Fibroblast of peridontal ligament (primary cell): ENCODE results near the gene SF3B4.

ENCODE experiments used
- DNase-seq: peaks from one replicate; pipeline ENCODE4 v3.0.0-alpha.2; 2010; ENCODE audit errors: extremely low read depth

The SF3B4 gene

GRCh38 chr1:149933208-149933607, 5.6 kb upstream of the SF3B4 start:
- no peak for DNase-seq

DNA sequence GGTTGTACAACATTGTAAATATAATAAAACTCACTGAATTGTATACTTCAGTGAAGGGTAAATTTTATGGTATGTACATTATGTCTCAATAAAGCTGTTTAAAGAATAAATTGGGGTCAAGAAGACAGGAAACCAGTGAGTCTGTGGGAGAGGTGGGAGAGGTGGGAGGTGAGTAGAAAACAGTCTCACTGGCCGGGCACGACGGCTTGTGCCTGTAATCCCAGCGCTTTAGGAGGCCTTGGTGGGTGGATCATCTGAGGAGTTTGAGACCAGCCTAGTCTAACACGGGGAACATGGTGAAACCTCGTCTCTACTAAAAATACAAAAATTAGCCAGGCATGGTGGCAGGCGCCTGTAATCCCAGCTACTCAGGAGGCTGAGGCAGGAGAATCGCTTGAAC, 4.9 kb upstream of the SF3B4 start:
- DNase-seq = no peak

DNA sequence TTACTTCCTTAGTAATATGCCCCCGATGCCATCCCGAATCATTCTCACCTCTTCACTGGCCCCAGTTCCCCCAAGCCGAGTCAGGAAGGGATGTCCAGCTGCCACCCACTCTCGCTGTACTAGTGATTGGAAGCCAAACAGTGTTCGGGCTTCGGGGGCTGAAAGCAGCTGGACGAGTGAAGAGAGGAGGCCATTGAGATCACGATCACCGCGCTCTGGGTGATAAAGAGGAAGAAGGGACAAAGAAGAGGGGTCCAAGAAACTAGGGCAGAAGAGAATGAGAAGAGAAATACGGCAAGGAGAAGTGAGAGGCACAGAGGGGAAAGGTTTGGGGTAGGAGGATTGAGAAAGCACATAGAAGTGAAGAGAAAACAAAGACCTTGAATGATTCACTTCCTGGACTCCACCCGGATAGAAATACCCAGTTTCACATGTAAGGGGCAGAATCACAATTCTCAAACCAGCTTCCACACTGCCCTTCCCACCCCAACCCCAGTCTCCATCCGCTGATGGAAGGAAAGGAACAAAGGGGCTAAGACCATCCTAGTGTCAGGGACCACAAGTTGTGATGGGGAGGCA, 3.7 kb upstream of the SF3B4 start:
- no peak for DNase-seq

DNA sequence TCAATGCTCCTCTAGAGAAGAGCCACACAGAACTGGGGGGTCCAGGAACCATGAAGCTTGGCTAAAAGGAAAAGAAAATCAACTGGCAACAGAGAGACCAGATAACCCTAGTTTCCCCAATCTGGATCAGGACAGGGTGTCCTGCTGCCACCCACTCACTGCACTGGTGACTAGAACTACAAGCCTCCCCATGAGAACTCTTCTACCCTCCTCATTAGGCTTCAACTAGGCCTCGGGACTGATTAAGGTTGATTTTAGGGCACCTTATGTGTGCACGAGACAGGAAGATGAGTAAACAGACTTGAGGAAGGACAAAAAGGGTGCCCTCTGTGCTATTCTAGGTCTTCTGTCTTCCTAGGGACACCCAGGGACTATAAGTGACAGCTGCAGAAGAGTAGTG, 2.3 kb upstream of the SF3B4 start:
- no peak for DNase-seq

DNA sequence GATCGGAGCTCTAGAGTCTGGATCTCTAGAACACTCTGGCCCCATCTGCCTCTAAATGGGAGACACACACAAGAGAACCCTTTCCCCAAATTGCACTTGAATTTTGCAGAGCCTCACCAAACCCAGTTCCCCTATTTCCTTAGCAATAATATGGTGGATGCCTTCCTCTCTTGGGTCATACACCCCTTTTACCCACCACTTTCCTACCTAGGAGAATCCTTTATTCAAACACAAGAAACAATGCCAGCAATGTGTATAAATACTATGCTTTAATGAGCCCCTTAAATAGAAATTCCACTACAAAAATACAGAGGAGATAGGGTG, 760 bp upstream of the SF3B4 start:
- DNase-seq = no peak

- no peak for DNase-seq
Observed at GRCh38 chr1:149927056-149927562, 494 bp downstream of the SF3B4 start.

DNA sequence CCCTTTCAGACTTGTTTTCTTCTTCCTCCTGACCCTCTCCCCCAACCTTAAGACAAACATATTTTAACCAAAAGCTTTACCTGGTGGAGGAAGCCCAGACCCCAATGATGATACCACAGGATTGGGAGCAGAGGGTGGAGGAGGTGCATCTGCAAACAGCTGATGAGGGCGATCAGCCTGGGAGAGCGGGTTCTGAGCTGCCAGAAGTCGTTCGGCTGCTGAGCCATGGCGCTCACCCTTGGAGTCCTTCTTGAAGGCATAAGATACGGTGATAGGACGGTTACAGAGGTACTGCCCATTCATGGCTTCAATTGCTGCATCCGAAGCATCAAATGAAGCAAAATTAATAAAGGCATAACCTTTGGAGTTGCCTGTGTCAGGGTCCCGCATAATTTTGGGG, 1.3 kb downstream of the SF3B4 start:
- DNase-seq = no peak

- no peak for DNase-seq
Observed at GRCh38 chr1:149925751-149926150, 1.9 kb downstream of the SF3B4 start.

GRCh38 chr1:149925345-149925744, 2.3 kb downstream of the SF3B4 start:
- no peak for DNase-seq

- DNase-seq = no peak
Observed at GRCh38 chr1:149923626-149924025, 4.0 kb downstream of the SF3B4 start.

- peak; percentile 69 for DNase-seq
Observed at GRCh38 chr1:149917571-149918144, 9.9 kb downstream of the SF3B4 start, which contains the start of gene SV2A. TSS of gene SV2A (minus strand) at chr1:149917844. CDS start at chr1:149913840, 4,004 bp downstream.

DNA sequence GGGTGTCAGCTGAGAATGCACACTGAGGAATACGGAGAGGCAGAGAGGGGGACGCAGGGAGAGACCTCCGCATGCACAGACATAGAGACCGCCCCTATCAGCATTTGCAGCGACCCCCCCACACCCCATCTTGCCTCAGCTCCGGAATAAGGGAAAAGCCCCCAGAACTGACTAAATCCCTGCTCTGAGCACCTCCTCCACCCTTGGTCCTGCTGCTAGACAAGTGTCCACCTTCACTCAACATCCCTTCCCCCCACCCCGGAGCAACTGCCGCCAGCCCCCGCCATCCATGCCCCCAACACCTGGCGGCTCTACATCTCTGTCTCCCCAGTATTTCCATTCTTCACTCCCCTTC, 10.7 kb downstream of the SF3B4 start:
- DNase-seq = no peak

DNA sequence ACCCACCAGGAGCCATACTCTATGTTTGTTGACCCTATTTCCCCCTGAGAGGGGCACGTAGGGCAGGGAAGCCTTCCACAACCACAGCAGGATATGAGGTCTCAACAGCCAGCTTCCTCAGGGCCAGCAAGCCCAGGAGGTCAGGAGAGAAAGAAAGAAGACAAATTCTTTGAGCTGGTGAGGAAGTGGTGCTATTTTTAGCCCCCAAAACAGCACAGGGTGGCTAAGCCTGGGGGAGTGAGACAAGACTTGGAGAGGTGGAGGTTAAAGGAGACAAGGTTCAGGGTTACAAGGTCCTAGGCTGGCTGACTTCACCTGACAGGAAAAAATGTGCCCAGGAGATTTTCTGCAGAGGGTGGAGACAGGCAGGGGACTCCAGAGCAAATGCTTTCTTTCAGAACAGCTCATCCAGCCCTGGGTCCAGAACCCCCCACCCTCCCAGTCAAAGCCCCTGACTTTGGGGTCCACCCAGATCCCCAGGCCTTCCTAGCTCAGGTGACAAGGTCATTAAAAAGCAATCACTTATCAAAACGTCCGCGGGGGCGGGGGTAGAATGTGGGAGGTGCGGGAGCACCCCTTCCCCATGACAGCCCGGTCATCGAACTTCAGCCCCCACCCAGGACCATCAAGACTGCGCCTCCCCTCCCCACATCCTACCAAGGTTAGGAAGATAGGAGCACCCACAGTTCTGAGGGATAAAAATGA, 11.3 kb downstream of the SF3B4 start:
- no peak for DNase-seq

DNA sequence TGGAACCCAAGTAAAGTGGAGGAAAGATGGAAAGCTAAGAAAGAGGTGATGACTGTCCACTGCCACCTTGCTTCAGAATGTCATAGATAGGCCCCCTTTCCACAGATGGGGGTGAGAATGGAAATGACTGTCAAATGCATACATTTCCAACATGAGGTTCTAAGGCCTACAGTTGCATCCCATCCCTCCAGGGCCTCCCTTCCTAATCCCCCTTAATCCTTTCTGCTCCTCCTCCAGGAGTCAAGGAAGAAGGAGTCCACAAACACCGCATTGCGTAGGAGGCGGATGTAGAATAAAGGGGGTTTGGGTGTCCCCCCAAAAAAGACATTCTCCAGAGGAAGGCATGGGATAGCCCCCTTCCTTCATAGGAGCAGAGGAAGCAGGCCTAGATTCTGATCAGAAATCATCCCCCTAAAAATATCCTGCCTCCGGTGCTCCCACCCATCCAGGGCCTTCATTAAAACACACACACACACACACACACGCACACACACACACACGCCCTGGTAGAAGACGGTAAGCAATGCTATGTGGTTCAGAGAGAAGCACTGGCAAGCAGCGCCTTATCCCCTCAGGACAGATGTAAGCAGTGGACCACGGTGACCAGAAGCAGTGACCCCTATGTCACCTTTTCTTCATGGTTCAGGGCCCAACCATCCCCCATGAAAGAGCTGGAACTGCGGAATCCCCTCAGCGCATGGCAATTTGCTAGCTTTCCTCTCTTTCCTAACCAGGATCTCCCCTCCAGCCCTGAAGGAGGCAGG, 12.0 kb downstream of the SF3B4 start:
- no peak for DNase-seq

GRCh38 chr1:149914545-149914944, 13.1 kb downstream of the SF3B4 start:
- no peak for DNase-seq

GRCh38 chr1:149906570-149907075, 21.0 kb downstream of the SF3B4 start:
- DNase-seq = no peak

GRCh38 chr1:149903836-149904491, 23.6 kb downstream of the SF3B4 start:
- no peak for DNase-seq

GRCh38 chr1:149899460-149900284, 27.9 kb downstream of the SF3B4 start, which contains the start of gene BOLA1:
TSS of gene BOLA1 (plus strand) at chr1:149899568. CDS start at chr1:149900060, 492 bp downstream.
- peak; percentile 87 for DNase-seq

GRCh38 chr1:149896575-149896974, 31.0 kb downstream of the SF3B4 start:
- no peak for DNase-seq

DNA sequence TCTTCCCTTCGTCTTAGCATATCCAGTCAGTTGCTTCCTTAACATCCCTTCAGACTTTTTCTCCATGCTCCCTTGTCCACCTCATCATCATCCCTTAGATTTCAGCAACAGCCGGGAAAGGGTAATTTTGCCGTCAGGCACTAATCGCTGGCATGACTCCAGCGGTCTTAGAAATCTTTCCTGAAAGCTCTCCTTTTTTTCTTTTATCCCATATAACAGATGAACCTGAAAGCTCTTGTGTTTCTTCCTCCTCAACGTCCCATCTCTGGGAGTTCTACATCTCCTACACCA, 38.7 kb downstream of the SF3B4 start:
- no peak for DNase-seq
